Suppressor macrophage treated with lipopolysaccharide for 1 hour (primary cell): Measurements from ENCODE around the gene CNGA2.

Source experiments
- DNase-seq, 3 donors: peaks; one replicate each; pipeline ENCODE4 v3.0.0-alpha.2; 2020 to 2022

Gene CNGA2

GRCh38 chrX:151713849-151714248, 20.7 kb upstream of the CNGA2 start:
- peak in 2 of 3 donors; percentile 11 to 33 for DNase-seq

GRCh38 chrX:151714362-151714761, 20.2 kb upstream of the CNGA2 start:
- no peak for DNase-seq

- no peak for DNase-seq
These were observed 18.8 kb upstream of the CNGA2 start, which contains the start of gene FATE1 for GRCh38 chrX:151715752-151716151. Gene FATE1 (plus strand): TSS chrX:151716035. CDS start chrX:151716120, 85 bp downstream.

- no peak for DNase-seq
These were observed 12.2 kb upstream of the CNGA2 start for GRCh38 chrX:151722241-151722846.

GRCh38 chrX:151723156-151723760, 11.3 kb upstream of the CNGA2 start:
- DNase-seq = no peak

- no peak for DNase-seq
These were observed 9.8 kb upstream of the CNGA2 start for GRCh38 chrX:151724563-151725337.

GRCh38 chrX:151725338-151725614, 9.3 kb upstream of the CNGA2 start:
- peak in 2 of 3 donors; percentile 0 to 5 for DNase-seq

- DNase-seq = no peak
These were observed 7.8 kb upstream of the CNGA2 start for GRCh38 chrX:151726751-151727150.

- no peak for DNase-seq
These were observed 7.2 kb upstream of the CNGA2 start for GRCh38 chrX:151727346-151727745.

- DNase-seq = no peak
These were observed 5.4 kb upstream of the CNGA2 start for GRCh38 chrX:151729056-151729725.

GRCh38 chrX:151735219-151735618, 673 bp downstream of the CNGA2 start:
- DNase-seq = no peak

GRCh38 chrX:151736685-151737084, 2.1 kb downstream of the CNGA2 start:
- DNase-seq = no peak

- DNase-seq = no peak
These were observed 2.9 kb downstream of the CNGA2 start for GRCh38 chrX:151737494-151737893.

- DNase-seq = no peak
These were observed 4.2 kb downstream of the CNGA2 start for GRCh38 chrX:151738751-151739150.

- no peak for DNase-seq
These were observed 7.1 kb downstream of the CNGA2 start for GRCh38 chrX:151741606-151742005.

GRCh38 chrX:151742311-151742710, 7.8 kb downstream of the CNGA2 start:
- no peak for DNase-seq

GRCh38 chrX:151743651-151744470, 9.3 kb downstream of the CNGA2 start:
- no peak for DNase-seq

GRCh38 chrX:151745651-151746050, 11.1 kb downstream of the CNGA2 start:
- DNase-seq = no peak

- DNase-seq = no peak
These were observed 12.0 kb downstream of the CNGA2 start for GRCh38 chrX:151746502-151746901.

- DNase-seq = no peak
These were observed 16.0 kb downstream of the CNGA2 start for GRCh38 chrX:151750511-151750910.

GRCh38 chrX:151752847-151753246, 18.3 kb downstream of the CNGA2 start:
- no peak for DNase-seq

- peak; percentile 17 to 32 (median 25) for DNase-seq
These were observed 18.9 kb downstream of the CNGA2 start for GRCh38 chrX:151753313-151754046.
